GM10266 (cell line): Measurements from ENCODE around the gene PATJ.

Source experiments
- DNase-seq: peaks from one replicate; pipeline ENCODE4 v3.0.0; 2012; ENCODE audit errors: extremely low spot score
- CTCF ChIP-seq: IDR thresholded peaks from 2 replicates; pipeline ENCODE4 v1.5.1; 2012; ENCODE audit warnings: mild to moderate bottlenecking, low read depth; ENCODE audit not compliant: control insufficient read depth, insufficient read depth; ENCODE audit errors: missing control alignments

The PATJ gene

DNA sequence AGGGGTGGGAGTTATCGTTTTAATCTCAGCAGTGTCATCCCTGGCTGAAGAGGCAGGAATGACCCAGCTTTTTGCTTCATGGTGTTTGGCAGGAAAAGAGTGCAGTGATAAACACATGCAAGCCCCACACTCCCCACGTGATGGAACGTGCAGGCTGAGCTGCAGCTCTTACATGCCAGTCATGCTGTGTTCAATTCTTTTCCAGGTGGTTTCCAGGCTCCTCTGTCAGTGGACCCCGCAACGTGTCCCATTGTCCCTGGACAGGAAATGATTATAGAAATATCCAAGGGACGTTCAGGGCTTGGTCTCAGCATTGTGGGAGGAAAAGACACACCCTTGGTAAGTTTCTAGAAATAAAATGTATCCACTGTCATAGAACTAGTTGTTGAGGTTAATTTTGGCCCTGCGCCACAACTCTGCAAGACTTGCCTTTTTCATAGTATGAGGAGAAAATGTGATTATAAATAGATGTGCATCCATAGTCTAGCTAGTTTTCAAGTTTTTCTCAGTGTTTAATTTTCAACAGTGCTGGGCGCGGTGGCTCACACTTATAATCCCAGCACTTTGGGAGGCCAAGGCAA, 342.1 kb downstream of the PATJ start:
- no peak for DNase-seq
- TF ChIP-seq CTCF, result no peak

DNA sequence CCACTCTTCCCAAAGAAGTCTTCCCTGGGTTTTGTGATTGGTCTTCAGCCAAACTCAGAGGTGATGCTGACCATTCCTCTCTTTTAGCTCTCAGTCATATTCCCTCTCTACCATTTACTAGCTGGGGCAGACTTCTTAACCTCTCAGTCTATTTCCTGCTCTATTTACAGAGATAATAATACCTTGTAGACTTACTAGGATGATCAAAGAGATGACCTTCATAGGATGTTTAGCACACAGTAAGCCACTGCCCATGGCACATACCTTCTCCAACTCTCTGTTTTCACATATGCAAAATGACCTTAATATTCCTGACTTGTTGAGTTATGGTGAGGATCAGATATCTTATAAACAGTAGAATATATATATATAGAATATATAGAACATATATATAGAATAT, 346.2 kb downstream of the PATJ start:
- no peak for TF ChIP-seq CTCF
- DNase-seq, result no peak

DNA sequence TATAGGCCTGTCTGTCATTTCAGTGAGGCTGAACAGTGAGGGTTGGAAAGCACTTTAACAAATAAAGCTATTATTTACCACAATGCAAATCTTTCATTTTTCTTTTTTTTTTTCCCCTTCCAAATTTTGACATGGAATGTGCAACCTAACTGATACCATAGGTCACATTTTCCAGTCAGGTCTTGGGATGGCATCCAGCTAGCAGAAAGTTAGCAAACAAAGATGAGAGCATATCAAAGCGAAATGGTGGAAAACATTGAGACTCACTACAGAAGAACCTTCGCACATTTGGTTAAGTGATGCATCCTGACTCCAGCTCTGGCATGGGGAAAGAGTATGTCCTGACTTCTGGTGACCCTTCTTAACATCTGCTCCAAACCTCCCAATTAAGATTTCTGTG, 347.3 kb downstream of the PATJ start:
- no peak for TF ChIP-seq CTCF
- no peak for DNase-seq

DNA sequence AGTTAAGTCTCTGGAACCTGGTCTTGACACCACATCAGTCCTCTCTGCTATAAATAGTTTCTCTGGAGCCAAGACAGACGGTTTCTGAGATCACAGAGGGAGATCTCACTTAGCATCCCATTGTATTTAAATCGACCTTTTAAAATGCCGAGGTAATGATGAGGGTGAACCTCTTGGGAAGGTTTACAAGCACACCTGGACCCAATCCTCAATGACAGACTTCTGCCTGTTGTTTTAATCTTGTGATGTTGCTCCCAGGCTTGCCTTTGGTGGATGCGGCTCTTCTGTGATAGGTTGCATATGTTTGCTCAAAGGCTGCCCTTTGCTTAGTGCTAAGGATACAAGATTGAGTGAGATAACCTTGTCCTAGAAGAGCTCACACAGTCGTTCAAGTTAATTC, 347.7 kb downstream of the PATJ start:
- TF ChIP-seq CTCF, result no peak
- no peak for DNase-seq

- no peak for DNase-seq
- TF ChIP-seq CTCF, result no peak
Observed at GRCh38 chr1:62092110-62092509, 349.8 kb downstream of the PATJ start.

- DNase-seq, result no peak
- no peak for TF ChIP-seq CTCF
Observed at GRCh38 chr1:62093261-62093660, 351.0 kb downstream of the PATJ start.

DNA sequence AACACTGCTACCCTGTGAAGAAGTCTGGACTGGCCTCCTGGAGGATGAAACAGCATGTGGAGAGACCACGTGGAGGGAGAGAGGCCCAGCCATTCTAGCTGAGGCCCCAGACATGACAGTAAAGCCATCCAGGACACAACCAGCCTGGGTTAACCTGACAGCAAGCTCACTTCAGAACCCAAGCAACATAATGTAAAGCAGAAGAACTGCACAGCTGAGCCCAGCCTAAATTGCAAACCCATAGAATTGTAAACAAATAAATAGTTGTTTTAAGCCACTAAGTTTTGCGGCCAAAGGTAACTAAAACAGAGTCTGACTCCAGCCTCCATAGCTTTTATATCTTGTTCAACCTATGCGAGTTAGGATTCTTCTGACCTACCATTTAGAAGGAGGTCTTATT, 355.2 kb downstream of the PATJ start:
- no peak for DNase-seq
- no peak for TF ChIP-seq CTCF
